Panc1 (cell line): Measurements from ENCODE around the gene FYN. TPM values are rescaled to one million over a fixed set of nuclear protein-coding genes. Genes with fewer than 3 reads are reported as not detected.

Experiments used
- ATAC-seq: fragments of 200-7000 bp; cut with Tn5 transposase; 2 replicates; pipeline ENCODE4 v1.9.1; 2020; ENCODE audit warnings: mild to moderate bottlenecking, moderate library complexity
- BruUV-seq: library from RNA; stranded (reverse); fragments of 400-500 nt; replicated peaks from 2 replicates; lab custom pipeline; 2021; lab: Mats Ljungman, UMichigan
- CTCF ChIA-PET: fragments of 300-600 bp; sonication (Branson Sonifier 250); formaldehyde crosslinking; loops from one replicate; lab custom pipeline; 2022; ENCODE audit warnings: antibody characterized with exemption; lab: Charles Lee
- POLR2A ChIA-PET: fragments of 300-600 bp; sonication (Branson Sonifier 250); formaldehyde crosslinking; loops from one replicate; lab custom pipeline; 2022; ENCODE audit warnings: antibody characterized with exemption; lab: Charles Lee
- DNase-seq: peaks from one replicate; pipeline ENCODE4 v3.0.0-alpha.2; 2010; ENCODE audit warnings: low read depth, low spot score
- H3K27ac ChIP-seq: 2 replicates; pipeline ENCODE4 v1.5.1; 2011; ENCODE audit warnings: mild to moderate bottlenecking, low read length, inconsistent platforms
- H3K27me3 ChIP-seq: fragments of 200-500 bp; sonication (Bioruptor generic); 2 replicates; pipeline ENCODE4 v1.6.0; 2014; ENCODE audit warnings: low read length, inconsistent platforms; ENCODE audit not compliant: control insufficient read depth, insufficient read depth
- H3K36me3 ChIP-seq: fragments of 200-500 bp; sonication (Bioruptor generic); 2 replicates; pipeline ENCODE4 v1.5.1; 2014; ENCODE audit warnings: inconsistent platforms, mild to moderate bottlenecking, low read length, moderate library complexity; ENCODE audit not compliant: control insufficient read depth, insufficient read depth
- H3K4me1 ChIP-seq: 2 replicates; pipeline ENCODE4 v1.5.1; 2011; ENCODE audit warnings: inconsistent platforms, mild to moderate bottlenecking, low read length, moderate library complexity; ENCODE audit not compliant: control insufficient read depth, insufficient read depth
- H3K4me3 ChIP-seq, 2 experiments: 2 replicates each; pipeline ENCODE4 v1.5.1; 2011 to 2012; ENCODE audit warnings: low read depth in 2 of 2, low read length in 2 of 2, mild to moderate bottlenecking in 2 of 2, inconsistent platforms in 1 of 2, moderate library complexity in 1 of 2
- H3K9me3 ChIP-seq: fragments of 200-500 bp; sonication (Bioruptor generic); 2 replicates; pipeline ENCODE4 v1.5.1; 2014; ENCODE audit warnings: low read depth, mild to moderate bottlenecking, inconsistent platforms, low read length, moderate library complexity; ENCODE audit not compliant: control insufficient read depth, insufficient read depth
- POLR2AphosphoS5 ChIP-seq: IDR thresholded peaks from 2 replicates; pipeline ENCODE4 v1.6.1; 2012; ENCODE audit warnings: mild to moderate bottlenecking, low read depth, low read length, moderate library complexity
- SIN3A ChIP-seq: IDR thresholded peaks from 2 replicates; pipeline ENCODE4 v1.6.1; 2012; ENCODE audit warnings: low read depth, mild to moderate bottlenecking, low read length, moderate library complexity, borderline replicate concordance; ENCODE audit not compliant: insufficient read depth
- TCF7L2 ChIP-seq: IDR thresholded peaks from 2 replicates; pipeline ENCODE4 v1.6.1; 2011; ENCODE audit warnings: mild to moderate bottlenecking, low read depth, low read length, inconsistent platforms
- in situ Hi-C: cut with HindIII; loops from 2 replicates; pipeline ENCODE4 v1.10.0; 2016; ENCODE audit warnings: low sequenced_read_pairs, low pct_unique_long_range_greater_than_20kb
- intact Hi-C: fragments of 100-400 bp; cut with micrococcal nuclease; formaldehyde crosslinking; loops from one replicate; pipeline ENCODE4 v1.10.0; 2022; ENCODE audit not compliant: unreplicated experiment
- total RNA-seq: library from RNA; stranded (reverse); gene quantifications from one replicate; pipeline ENCODE4 v1.2.1, GENCODE V29; 2021; ENCODE audit not compliant: unreplicated experiment
- TF ChIP-seq, protein P1 (sequence below): fragments of 450-650 bp; IDR thresholded peaks from 2 replicates; pipeline ENCODE4 v1.5.1; 2017; ENCODE audit warnings: mild to moderate bottlenecking
- TF ChIP-seq, protein P2 (sequence below), 2 experiments: IDR thresholded peaks; 2 replicates each; pipeline ENCODE4 v1.6.1; 2011 to 2012; ENCODE audit warnings: low read depth in 2 of 2, control low read depth in 1 of 2, low read length in 1 of 2, mild to moderate bottlenecking in 1 of 2, moderate library complexity in 1 of 2; ENCODE audit not compliant: insufficient read depth in 1 of 2

FYN gene
- total RNA-seq, 1 experiment from 2014 or later, result 4.2 TPM

DNA sequence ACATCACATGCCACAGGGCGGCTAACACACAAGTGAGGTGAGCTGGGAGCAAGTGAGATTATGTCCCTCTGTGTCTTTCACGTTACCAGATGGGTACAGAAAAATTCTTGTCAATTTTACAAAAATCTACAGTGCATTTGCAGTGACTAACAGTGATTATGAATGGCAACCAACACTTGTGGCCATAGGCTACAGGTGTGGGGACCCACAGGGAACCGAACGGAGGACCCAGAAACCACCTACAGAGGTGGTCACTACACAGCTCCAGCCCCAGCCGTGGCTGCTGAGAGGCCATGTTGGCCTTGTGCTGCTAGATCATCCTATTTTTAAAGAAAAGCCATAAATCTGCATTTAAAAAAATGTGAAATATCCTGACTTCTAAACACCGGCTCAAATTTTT lies 50.2 kb downstream of the FYN start:
- Histone ChIP-seq H3K27ac (no peak overlapping the region), H3K4me1 (no peaks in the 10 kb centered on the region), H3K4me3 (no peak overlapping the region), H3K9me3 (no peaks in the 10 kb centered on the region), H3K36me3 (no peaks in the 10 kb centered on the region), H3K27me3 (peaks cover 25% of the 10 kb centered on the region; the same call in 1 of the 2 replicates)
- no peak for TF ChIP-seq POLR2AphosphoS5
- TF ChIP-seq, protein P1, sequence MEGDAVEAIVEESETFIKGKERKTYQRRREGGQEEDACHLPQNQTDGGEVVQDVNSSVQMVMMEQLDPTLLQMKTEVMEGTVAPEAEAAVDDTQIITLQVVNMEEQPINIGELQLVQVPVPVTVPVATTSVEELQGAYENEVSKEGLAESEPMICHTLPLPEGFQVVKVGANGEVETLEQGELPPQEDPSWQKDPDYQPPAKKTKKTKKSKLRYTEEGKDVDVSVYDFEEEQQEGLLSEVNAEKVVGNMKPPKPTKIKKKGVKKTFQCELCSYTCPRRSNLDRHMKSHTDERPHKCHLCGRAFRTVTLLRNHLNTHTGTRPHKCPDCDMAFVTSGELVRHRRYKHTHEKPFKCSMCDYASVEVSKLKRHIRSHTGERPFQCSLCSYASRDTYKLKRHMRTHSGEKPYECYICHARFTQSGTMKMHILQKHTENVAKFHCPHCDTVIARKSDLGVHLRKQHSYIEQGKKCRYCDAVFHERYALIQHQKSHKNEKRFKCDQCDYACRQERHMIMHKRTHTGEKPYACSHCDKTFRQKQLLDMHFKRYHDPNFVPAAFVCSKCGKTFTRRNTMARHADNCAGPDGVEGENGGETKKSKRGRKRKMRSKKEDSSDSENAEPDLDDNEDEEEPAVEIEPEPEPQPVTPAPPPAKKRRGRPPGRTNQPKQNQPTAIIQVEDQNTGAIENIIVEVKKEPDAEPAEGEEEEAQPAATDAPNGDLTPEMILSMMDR, result no peak
- no peak for TF ChIP-seq SIN3A
- TF ChIP-seq, protein P2, sequence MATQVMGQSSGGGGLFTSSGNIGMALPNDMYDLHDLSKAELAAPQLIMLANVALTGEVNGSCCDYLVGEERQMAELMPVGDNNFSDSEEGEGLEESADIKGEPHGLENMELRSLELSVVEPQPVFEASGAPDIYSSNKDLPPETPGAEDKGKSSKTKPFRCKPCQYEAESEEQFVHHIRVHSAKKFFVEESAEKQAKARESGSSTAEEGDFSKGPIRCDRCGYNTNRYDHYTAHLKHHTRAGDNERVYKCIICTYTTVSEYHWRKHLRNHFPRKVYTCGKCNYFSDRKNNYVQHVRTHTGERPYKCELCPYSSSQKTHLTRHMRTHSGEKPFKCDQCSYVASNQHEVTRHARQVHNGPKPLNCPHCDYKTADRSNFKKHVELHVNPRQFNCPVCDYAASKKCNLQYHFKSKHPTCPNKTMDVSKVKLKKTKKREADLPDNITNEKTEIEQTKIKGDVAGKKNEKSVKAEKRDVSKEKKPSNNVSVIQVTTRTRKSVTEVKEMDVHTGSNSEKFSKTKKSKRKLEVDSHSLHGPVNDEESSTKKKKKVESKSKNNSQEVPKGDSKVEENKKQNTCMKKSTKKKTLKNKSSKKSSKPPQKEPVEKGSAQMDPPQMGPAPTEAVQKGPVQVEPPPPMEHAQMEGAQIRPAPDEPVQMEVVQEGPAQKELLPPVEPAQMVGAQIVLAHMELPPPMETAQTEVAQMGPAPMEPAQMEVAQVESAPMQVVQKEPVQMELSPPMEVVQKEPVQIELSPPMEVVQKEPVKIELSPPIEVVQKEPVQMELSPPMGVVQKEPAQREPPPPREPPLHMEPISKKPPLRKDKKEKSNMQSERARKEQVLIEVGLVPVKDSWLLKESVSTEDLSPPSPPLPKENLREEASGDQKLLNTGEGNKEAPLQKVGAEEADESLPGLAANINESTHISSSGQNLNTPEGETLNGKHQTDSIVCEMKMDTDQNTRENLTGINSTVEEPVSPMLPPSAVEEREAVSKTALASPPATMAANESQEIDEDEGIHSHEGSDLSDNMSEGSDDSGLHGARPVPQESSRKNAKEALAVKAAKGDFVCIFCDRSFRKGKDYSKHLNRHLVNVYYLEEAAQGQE (IDR thresholded peaks at IDR 0.05; ENCODE audit: insufficient read depth in 1 of 2, low read depth in 2 of 2, low read length in 1 of 2), result no peak
- no peak for TF ChIP-seq TCF7L2
- in situ Hi-C loops, result no loop called here
- DNase-seq, result no peak
- ChIA-PET POLR2A (no interaction called here), CTCF (no interaction called here)
- ATAC-seq, result no peak
- BruUV-seq, result no TSS peak
- intact Hi-C loops, result no loop called here

DNA sequence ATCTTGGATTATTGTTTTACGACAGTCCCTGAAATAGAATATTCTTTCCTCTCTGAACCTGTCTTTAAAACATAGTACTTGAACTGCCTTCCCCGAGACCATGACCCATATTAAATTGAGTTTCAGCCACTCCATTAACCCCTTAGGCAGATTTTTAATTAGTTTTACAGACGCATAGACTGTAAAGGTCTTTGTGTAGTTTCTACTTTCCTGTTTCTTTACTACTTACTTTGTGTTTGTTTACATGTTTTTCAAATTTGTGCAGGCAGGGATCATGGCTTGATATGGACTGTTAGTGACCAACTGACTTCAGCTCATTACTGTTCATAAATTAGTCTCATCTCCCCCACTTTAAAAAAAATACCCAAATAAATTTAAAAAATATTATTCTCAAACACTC lies 53.8 kb downstream of the FYN start:
- CTCF ChIA-PET, result no interaction called here
- POLR2A ChIA-PET, result no interaction called here
- ATAC-seq (no peak), DNase-seq (no peak)
- Histone ChIP-seq H3K9me3 (no peaks in the 10 kb centered on the region), H3K4me3 (no peak overlapping the region), H3K36me3 (no peaks in the 10 kb centered on the region), H3K27me3 (peaks cover 24% of the 10 kb centered on the region), H3K27ac (no peak overlapping the region), H3K4me1 (no peaks in the 10 kb centered on the region)
- TF ChIP-seq POLR2AphosphoS5, result no peak
- no peak for TF ChIP-seq TCF7L2
- TF ChIP-seq SIN3A, result no peak
- TF ChIP-seq, protein P2 (IDR thresholded peaks at IDR 0.05; ENCODE audit: insufficient read depth in 1 of 2, low read depth in 2 of 2, low read length in 1 of 2), result no peak
- TF ChIP-seq, protein P1, result no peak
- intact Hi-C loops (no loop called here), in situ Hi-C loops (no loop called here)
- BruUV-seq, result no TSS peak
